GM12892 (cell line): ENCODE results near the gene RNASE13.

Experiments used
- DNase-seq: peaks from one replicate; pipeline ENCODE4 v3.0.0; 2011; ENCODE audit not compliant: insufficient read length
- FAIRE-seq: peaks from 2 replicates; lab custom pipeline; 2011; peaks lifted over from hg19 to GRCh38; lab: Jason Lieb, UNC
- POLR2A ChIP-seq: IDR thresholded peaks from 2 replicates; pipeline ENCODE4 v1.6.1; 2011; ENCODE audit warnings: low read depth, low read length, control low read depth
- POLR2AphosphoS5 ChIP-seq: IDR thresholded peaks from 2 replicates; pipeline ENCODE4 v1.6.1; 2011; ENCODE audit warnings: low read depth, low read length, control low read depth
- TAF1 ChIP-seq: IDR thresholded peaks from 2 replicates; pipeline ENCODE4 v1.6.1; 2011; ENCODE audit warnings: low read depth, mild to moderate bottlenecking, control low read depth, low read length, borderline replicate concordance

RNASE13 gene

DNA sequence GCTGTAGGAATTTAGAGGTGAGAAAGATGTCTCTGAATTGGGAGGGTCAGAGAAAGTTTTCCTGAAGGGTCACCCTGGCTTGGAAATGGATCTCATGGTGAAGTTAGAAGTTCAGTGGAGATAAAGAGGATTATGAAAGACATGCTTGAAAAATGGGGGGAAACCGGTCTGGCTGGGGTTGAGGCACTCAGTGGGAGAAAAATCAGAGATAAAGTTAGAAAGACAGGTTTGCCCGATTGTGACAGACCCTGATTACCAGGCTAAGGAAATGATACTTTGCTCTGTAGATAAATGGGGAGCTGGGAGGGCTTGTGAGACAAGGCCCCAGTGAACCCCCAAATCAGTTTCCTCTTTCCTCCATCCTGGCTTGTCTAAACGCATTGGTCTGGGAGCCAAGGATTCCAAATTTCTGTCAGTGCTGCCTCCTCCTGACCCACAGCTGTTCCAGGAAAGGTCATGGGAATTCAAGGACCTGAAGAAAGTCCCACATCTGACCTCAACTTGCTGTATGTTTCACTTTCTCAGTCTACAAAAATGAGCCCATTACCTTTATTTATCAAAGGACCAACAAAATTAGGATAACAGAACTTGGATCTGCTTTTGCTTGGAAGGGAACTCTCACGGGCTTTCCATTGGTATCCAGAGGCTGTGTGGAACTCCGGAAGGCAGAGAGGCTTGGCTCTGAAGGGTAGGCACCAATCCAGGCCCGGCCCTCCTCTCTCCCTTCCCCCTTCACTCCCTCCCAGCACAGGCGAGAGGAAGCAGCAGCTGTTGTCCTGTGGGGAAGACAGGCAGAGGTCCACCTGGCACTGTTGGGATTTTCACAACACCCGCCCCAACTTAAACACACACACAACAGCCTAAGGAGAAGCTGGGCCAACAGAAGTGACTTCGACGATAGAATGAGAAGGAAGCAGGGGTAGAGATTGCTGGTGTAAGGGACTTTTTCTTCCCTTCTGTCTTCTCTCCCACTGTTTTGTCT is 4.1 kb upstream of the RNASE13 start:
- no peak for DNase-seq
- TF ChIP-seq POLR2AphosphoS5, result no peak
- no peak for FAIRE-seq

DNA sequence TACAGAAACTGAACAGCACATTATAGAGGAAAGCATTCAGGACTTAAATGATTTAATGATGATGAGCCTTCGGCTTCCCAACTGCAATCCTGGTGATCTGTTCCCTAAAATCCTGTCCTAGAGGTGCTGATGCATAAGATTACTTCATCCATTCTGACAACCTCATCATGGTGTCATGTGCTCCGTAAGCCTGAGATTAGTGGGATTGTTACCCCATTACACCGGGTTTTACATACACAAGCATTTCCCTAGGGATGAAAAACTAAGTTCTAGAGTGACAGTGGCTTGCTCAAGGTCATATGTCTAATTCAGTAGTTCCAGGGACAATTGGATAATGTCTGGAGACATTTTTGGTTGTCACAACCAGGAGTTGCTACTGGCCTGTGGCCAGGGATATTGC is 2.5 kb upstream of the RNASE13 start:
- FAIRE-seq (no peak), DNase-seq (no peak)
- TF ChIP-seq TAF1, result no peak
- TF ChIP-seq POLR2A, result no peak
- TF ChIP-seq POLR2AphosphoS5, result no peak

- FAIRE-seq, result no peak
- no peak for DNase-seq
- no peak for TF ChIP-seq TAF1
- no peak for TF ChIP-seq POLR2A
- no peak for TF ChIP-seq POLR2AphosphoS5
Measured at GRCh38 chr14:21036751-21037150, 2.1 kb upstream of the RNASE13 start.

GRCh38 chr14:21033133-21033698 is 1.4 kb downstream of the RNASE13 start:
- no peak for TF ChIP-seq POLR2AphosphoS5
- TF ChIP-seq POLR2A, result no peak
- TF ChIP-seq TAF1, result no peak
- no peak for FAIRE-seq

GRCh38 chr14:21032326-21033132 is 2.1 kb downstream of the RNASE13 start:
- TF ChIP-seq POLR2A (no peak), POLR2AphosphoS5 (no peak), TAF1 (no peak)
- DNase-seq (no peak), FAIRE-seq (no peak)

More at GRCh38 chr14:21033133-21033698, 1.4 kb downstream of the RNASE13 start:
- DNase-seq, result no peak

DNA sequence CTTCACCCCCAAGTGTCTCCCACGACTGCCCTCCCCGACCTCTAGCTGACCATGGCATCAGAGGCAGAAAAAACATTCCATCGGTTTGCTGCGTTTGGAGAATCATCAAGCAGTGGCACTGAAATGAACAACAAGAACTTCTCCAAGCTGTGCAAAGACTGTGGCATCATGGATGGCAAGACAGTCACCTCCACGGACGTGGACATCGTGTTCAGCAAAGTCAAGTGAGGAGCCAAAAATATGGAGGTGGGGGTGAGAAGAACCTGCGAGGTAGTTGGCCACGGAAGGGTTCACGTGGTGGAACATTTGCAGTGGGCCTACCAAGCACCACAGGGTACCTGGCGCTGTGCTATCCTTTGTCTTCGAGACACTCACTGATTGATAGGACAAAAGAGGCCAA is 4.1 kb downstream of the RNASE13 start:
- no peak for TF ChIP-seq POLR2A
- FAIRE-seq, result no peak
- no peak for DNase-seq

DNA sequence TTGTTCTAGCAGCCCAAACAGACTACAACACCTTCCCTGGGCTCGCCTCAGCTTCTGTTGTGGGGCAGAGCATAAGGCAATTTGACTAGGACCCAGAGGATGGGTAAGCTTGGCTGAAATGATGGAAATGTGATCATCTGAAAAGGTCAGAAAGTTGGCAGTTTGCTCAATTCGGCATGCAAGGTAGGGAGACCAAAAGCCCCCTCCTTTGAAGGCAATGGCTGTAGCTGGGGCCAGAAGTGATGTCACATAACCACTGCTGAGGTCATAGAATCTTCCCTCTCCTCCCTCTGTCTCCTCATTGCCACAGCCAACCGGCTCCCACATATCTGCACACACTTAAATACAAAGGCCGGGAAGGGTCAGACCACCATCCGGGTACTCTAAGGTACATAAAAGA is 4.7 kb downstream of the RNASE13 start, which contains the start of gene TPPP2:
Gene TPPP2, plus strand, starts transcription at position 301 of the 400 bp plus-strand sequence. CDS start 365 bp downstream, outside the sequence.
- FAIRE-seq (no peak), DNase-seq (no peak)

GRCh38 chr14:21026988-21027315 is 7.7 kb downstream of the RNASE13 start:
- FAIRE-seq, result no peak
- DNase-seq, result no peak

More for the DNA sequence above, 4.7 kb downstream of the RNASE13 start, which contains the start of gene TPPP2:
- no peak for TF ChIP-seq TAF1
- no peak for TF ChIP-seq POLR2AphosphoS5
- no peak for TF ChIP-seq POLR2A

DNA sequence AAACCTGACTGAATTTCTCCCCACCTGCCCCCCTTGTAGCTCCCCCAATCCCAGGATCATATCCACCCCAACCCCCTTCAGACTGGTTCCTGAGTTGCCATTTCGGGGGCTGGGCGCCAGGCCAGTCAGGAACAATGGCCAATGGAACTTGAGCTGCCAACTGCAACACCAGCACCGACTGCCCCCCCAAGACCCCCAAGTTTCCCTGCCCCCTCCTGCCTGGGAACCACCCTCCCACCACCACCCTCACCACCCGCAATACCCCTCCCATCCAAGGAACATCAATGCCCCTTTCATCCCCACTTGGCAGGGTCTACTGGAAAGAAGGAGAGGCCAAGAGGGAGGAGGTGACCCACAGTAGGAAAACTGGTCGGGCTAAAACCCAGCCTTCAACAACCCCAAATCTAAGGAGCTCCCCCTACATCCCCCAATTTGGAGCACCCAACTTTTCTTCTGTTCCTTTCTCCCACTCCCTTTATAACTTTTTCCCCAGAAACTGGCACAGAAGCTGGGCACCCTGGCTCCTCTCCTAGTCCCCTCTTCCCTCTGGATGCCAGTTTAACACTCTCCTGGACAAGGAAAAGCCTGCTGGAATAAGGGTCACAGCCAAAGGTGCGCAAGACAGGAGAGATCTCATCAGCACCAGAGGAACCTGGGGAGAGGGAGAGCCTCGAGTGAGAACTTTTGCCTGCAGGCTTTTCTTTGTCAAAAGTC is 8.2 kb downstream of the RNASE13 start:
- no peak for DNase-seq
- no peak for FAIRE-seq
- TF ChIP-seq POLR2A (no peak), TAF1 (no peak), POLR2AphosphoS5 (no peak)

More at GRCh38 chr14:21026988-21027315, 7.7 kb downstream of the RNASE13 start:
- TF ChIP-seq POLR2AphosphoS5 (no peak), POLR2A (no peak)

GRCh38 chr14:21025371-21026273 is 9.0 kb downstream of the RNASE13 start:
- DNase-seq (no peak), FAIRE-seq (no peak)
- TF ChIP-seq POLR2AphosphoS5 (no peak), TAF1 (no peak), POLR2A (no peak)
